Kidney (tissue), 14 donors: ENCODE results near the gene MAEA. TPM values are rescaled to one million over a fixed set of nuclear protein-coding genes. Genes with fewer than 3 reads are reported as not detected.

ENCODE experiments used
- DNase-seq, 5 donors: peaks; one replicate each; pipeline ENCODE4 v3.0.0-alpha.2; 2013 to 2020
- FAIRE-seq: peaks from 2 replicates; lab custom pipeline; 2012; peaks lifted over from hg19 to GRCh38; lab: Jason Lieb, UNC
- H3K27ac ChIP-seq, 2 donors: one replicate each; pipeline ENCODE4 v1.7.0; 2013; ENCODE audit warnings: low read depth in 2 of 2, low read length in 2 of 2, inconsistent platforms in 1 of 2
- H3K27me3 ChIP-seq: one replicate; pipeline ENCODE4 v1.7.1; 2013; ENCODE audit warnings: low read length, inconsistent platforms; ENCODE audit not compliant: control insufficient read depth, insufficient read depth
- H3K36me3 ChIP-seq, 3 donors: one replicate each; pipeline versions ENCODE4 v1.7.0 to v1.7.1; 2013; ENCODE audit warnings: low read length in 3 of 3, control low read depth in 1 of 3, inconsistent platforms in 1 of 3; ENCODE audit not compliant: insufficient read depth in 3 of 3, control insufficient read depth in 2 of 3
- H3K4me1 ChIP-seq, 3 donors: one replicate each; pipeline versions ENCODE4 v1.7.0 to v1.7.1; 2013; ENCODE audit warnings: low read length in 3 of 3, inconsistent platforms in 1 of 3, low read depth in 1 of 3; ENCODE audit not compliant: control insufficient read depth in 2 of 3, insufficient read depth in 2 of 3
- H3K4me3 ChIP-seq, 3 donors: one replicate each; pipeline versions ENCODE4 v1.7.0 to v1.8.1; 2013; ENCODE audit warnings: low read length in 3 of 3, control low read depth in 1 of 3, inconsistent platforms in 1 of 3
- H3K9ac ChIP-seq, 3 donors: one replicate each; pipeline versions ENCODE4 v1.7.0 to v1.7.1; 2013; ENCODE audit warnings: low read length in 3 of 3, control low read depth in 1 of 3, inconsistent platforms in 1 of 3
- H3K9me3 ChIP-seq, 3 donors: one replicate each; pipeline versions ENCODE4 v1.7.0 to v1.7.1; 2013; ENCODE audit warnings: low read length in 3 of 3, control low read depth in 1 of 3, inconsistent platforms in 1 of 3; ENCODE audit not compliant: control insufficient read depth in 2 of 3, insufficient read depth in 1 of 3
- intact Hi-C: fragments of 100-400 bp; cut with DNase I; formaldehyde crosslinking; loops from one replicate; pipeline ENCODE4 v1.11.1; 2022
- polyA plus RNA-seq: library from polyadenylated mRNA; stranded (reverse); fragments of 350-450 nt; fragmentation: Illumina TruSeq; extraction: RNeasy Lipid Tissue Mini Kit (QIAGEN cat#74804); gene quantifications from one replicate; pipeline ENCODE4 v1.2.3, GENCODE V29; 2014; ENCODE audit warnings: low read depth, low replicate concordance; ENCODE audit not compliant: insufficient read depth
- total RNA-seq: library from RNA; stranded (reverse); fragmentation: NEBNext Ultra II Directional; extraction: Animal tissue kit (Norgen Biotek cat#: 25700); gene quantifications from one replicate; pipeline ENCODE4 v1.2.1, GENCODE V29; 2021
- TF ChIP-seq, protein P1 (sequence below): IDR thresholded peaks from 3 replicates; pipeline ENCODE4 v1.5.1; 2012; ENCODE audit warnings: mild to moderate bottlenecking, moderate library complexity, borderline replicate concordance; ENCODE audit not compliant: insufficient read depth; ENCODE audit errors: extremely low read depth
- donor health status: control.
- donor health status: control.
- donor health status: control.
- donor health status: control.
- donor health status: control.
- donor health status: DM: yes; HTN: yes; CAD: no.
- donor health status: Normal renal cell carcinoma (clear cell type).

MAEA gene
- total and polyA plus RNA-seq, 2 donors from 2014 or later = 65.0 to 75.2 TPM

DNA sequence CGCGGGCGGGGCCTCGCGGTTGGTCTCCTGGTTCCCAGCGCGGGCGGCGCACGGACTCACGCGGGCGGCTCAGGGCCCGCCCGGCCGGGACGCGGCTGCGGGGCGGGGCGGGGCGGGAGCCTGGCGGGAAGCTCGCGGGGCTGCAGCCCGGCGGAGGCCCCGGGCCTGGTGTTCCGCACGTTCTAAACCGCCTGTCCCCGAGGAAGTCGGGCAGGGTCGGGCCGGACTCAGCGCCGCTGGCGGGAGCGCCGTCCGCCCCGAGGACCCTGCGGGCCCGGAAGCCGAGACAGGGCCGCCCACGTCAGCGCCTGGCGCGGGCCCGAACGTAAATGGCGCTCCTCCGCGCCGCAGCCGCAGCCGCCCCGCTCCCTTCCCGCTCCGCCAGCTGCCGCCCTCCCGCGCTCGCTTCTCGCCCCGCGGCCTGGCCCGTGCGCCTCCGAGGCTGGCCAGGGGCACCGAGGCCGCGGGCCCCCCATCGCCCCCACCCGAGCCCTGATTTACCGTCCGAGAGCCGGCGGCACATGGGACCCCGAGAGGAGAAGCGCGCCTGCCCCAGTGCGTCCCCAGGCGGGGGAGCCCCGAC, 40.5 kb upstream of the MAEA start:
- H3K4me3 ChIP-seq = peak overlapping the region; percentile 40 to 74 (median 46)
- no peaks in the 10 kb centered on the region for H3K36me3 ChIP-seq
- no peak for FAIRE-seq
- peaks cover 3 to 48% (median 18%) of the 10 kb centered on the region in 3 donors for H3K4me1 ChIP-seq
- DNase-seq = peak; percentile 86 to 96 (median 92)
- TF ChIP-seq, protein P1, sequence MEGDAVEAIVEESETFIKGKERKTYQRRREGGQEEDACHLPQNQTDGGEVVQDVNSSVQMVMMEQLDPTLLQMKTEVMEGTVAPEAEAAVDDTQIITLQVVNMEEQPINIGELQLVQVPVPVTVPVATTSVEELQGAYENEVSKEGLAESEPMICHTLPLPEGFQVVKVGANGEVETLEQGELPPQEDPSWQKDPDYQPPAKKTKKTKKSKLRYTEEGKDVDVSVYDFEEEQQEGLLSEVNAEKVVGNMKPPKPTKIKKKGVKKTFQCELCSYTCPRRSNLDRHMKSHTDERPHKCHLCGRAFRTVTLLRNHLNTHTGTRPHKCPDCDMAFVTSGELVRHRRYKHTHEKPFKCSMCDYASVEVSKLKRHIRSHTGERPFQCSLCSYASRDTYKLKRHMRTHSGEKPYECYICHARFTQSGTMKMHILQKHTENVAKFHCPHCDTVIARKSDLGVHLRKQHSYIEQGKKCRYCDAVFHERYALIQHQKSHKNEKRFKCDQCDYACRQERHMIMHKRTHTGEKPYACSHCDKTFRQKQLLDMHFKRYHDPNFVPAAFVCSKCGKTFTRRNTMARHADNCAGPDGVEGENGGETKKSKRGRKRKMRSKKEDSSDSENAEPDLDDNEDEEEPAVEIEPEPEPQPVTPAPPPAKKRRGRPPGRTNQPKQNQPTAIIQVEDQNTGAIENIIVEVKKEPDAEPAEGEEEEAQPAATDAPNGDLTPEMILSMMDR = no peak
- no peaks in the 10 kb centered on the region for H3K27me3 ChIP-seq
- intact Hi-C loops = no loop called here
- H3K9ac ChIP-seq = peak overlapping the region in 2 of 3 donors; percentile 49 to 87
- H3K27ac ChIP-seq = peak overlapping the region; percentile 88 to 90
- no peaks in the 10 kb centered on the region for H3K9me3 ChIP-seq

DNA sequence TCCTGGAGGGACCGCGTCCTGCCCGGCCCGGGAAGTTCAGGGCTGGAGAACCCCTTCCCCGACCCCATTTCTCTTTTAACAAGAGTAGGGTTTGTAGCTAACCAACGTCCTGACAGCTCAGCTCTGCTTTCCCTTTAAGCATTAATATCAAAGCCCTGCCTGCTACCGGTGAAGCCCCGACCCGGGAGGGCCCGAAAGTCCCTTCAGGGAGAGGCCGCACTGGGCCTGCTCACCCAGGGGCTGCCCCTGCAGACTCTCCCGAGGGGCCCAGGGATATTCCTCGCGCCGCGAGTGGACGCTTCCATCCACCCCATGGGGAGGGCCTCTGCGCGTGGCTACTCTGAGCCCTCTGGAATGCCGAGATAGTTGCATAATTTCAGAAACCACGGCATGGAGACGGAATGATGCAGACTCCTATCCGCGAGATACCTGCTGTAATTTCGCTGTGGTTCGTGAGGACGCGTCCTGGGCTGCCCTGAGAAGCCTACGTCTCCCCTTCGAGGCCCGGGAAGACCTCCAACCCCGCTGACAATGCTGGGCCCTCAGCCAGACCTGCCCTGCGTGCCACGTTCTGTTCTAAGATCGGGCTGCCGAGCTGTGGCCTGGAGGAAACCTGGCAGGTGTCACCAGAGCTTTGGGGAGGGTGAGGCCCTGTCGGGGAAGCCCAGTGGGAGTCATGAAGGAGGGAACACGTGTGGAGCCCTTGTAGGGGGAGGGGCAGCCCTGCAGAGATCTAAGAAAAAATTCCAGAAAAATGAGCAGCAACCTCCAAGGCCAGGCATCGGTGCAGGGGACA, 39.8 kb upstream of the MAEA start:
- H3K4me3 ChIP-seq = peak overlapping the region; percentile 40 to 74 (median 46)
- no peaks in the 10 kb centered on the region for H3K27me3 ChIP-seq
- intact Hi-C loops = no loop called here
- no peak for FAIRE-seq
- no peaks in the 10 kb centered on the region for H3K36me3 ChIP-seq
- no peaks in the 10 kb centered on the region for H3K9me3 ChIP-seq
- H3K4me1 ChIP-seq = peaks cover 3 to 43% (median 16%) of the 10 kb centered on the region in 3 donors
- peak overlapping the region; percentile 88 to 90 for H3K27ac ChIP-seq
- DNase-seq = peak in 4 of 5 donors; percentile 29 to 90 (median 62)
- H3K9ac ChIP-seq = peak overlapping the region in 2 of 3 donors; percentile 49 to 87
- TF ChIP-seq, protein P1 = no peak

DNA sequence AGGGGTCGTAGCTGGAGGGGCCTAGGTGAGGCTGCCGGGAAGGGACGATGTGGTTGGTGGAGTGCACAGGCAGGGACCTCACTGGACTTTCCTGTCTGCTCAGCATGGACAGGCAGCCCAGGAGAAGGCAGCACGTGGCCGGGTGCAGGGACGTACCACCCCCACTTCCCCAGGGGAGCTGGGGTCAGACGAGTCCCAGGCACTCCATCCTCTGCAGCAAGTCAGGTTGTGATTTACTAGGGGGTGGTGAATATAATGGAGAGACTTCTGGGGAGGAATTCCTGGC, 39.2 kb upstream of the MAEA start:
- peak overlapping the region in 1 of 3 donors; percentile 87 for H3K9ac ChIP-seq
- H3K36me3 ChIP-seq = no peaks in the 10 kb centered on the region
- H3K27me3 ChIP-seq = no peaks in the 10 kb centered on the region
- H3K9me3 ChIP-seq = no peaks in the 10 kb centered on the region
- DNase-seq (peak in 1 of 5 donors; percentile 73), FAIRE-seq (no peak)
- intact Hi-C loops = no loop called here
- H3K4me3 ChIP-seq = peak overlapping the region in 2 of 3 donors; percentile 46 to 74
- peaks cover 3 to 37% (median 16%) of the 10 kb centered on the region in 3 donors for H3K4me1 ChIP-seq
- TF ChIP-seq, protein P1 = no peak
- H3K27ac ChIP-seq = peak overlapping the region; percentile 88 to 90
